IPS-15b (cell line): ENCODE measurements around the gene PRPF18.

Experiments used
- H3K27me3 ChIP-seq: one replicate; pipeline ENCODE4 v1.6.1; 2013; ENCODE audit warnings: low read length; ENCODE audit not compliant: control insufficient read depth, insufficient read depth
- H3K36me3 ChIP-seq: one replicate; pipeline ENCODE4 v1.6.1; 2013; ENCODE audit warnings: low read length; ENCODE audit not compliant: control insufficient read depth, insufficient read depth
- H3K4me1 ChIP-seq: one replicate; pipeline ENCODE4 v1.6.1; 2013; ENCODE audit warnings: mild to moderate bottlenecking, low read length; ENCODE audit not compliant: control insufficient read depth, insufficient read depth
- H3K4me3 ChIP-seq: one replicate; pipeline ENCODE4 v1.5.1; 2013; ENCODE audit warnings: low read depth, low read length
- H3K9ac ChIP-seq: one replicate; pipeline ENCODE4 v1.6.1; 2013; ENCODE audit warnings: low read depth, mild to moderate bottlenecking, low read length
- H3K9me3 ChIP-seq: one replicate; pipeline ENCODE4 v1.6.1; 2013; ENCODE audit warnings: mild to moderate bottlenecking, low read length; ENCODE audit not compliant: control insufficient read depth, insufficient read depth

PRPF18 gene

GRCh38 chr10:13612654-13613373 is 26.0 kb downstream of the PRPF18 start:
- Histone ChIP-seq H3K36me3 (no peaks in the 10 kb centered on the region), H3K9me3 (no peaks in the 10 kb centered on the region), H3K9ac (no peak overlapping the region), H3K4me3 (no peak overlapping the region), H3K27me3 (no peaks in the 10 kb centered on the region), H3K4me1 (peaks cover 12% of the 10 kb centered on the region)

- Histone ChIP-seq H3K9ac (no peak overlapping the region), H3K4me3 (no peak overlapping the region), H3K36me3 (no peaks in the 10 kb centered on the region), H3K27me3 (no peaks in the 10 kb centered on the region), H3K9me3 (no peaks in the 10 kb centered on the region), H3K4me1 (peaks cover 12% of the 10 kb centered on the region)
Measured at GRCh38 chr10:13613519-13613918, 26.8 kb downstream of the PRPF18 start.

DNA sequence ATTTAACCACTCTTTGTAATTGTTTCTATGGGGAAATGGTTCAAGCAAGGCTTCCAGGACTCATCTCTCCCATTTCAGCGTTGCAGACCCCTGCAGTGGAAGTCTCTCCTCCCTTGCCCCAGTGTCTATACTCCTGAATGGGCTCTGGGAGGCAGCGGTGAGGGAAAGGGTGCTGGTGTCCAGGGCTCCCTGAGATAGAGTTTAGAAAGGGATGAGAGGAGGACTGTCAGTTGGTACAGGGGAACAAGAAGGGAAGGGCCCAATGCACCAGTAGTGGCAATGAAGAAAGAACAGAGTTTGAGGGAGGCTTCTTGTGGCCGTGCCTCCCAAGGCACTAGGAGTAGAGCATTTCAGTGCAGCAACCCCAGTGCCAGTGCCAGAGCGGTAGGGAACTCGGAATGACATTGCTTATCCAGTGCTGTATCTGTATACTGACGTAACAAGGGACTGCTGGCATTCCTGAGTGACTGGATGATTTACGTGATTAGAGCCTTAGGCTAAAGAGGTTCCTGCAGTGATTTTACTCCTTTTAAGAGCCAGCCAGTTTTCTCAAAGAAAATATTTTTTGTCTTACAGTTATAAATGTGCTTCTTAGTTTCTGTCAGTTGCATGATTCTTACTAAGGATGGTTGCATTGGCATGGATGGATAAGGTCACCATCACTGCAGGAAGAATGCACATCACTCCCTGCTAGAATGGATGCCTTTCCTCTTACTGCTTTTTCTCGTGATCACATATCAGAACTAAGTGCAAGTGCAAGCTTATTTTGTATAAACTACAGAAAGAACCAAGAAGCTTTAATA is 28.0 kb downstream of the PRPF18 start:
- Histone ChIP-seq H3K9me3 (no peaks in the 10 kb centered on the region), H3K27me3 (no peaks in the 10 kb centered on the region), H3K36me3 (no peaks in the 10 kb centered on the region), H3K9ac (no peak overlapping the region), H3K4me3 (no peak overlapping the region), H3K4me1 (peaks cover 12% of the 10 kb centered on the region)

DNA sequence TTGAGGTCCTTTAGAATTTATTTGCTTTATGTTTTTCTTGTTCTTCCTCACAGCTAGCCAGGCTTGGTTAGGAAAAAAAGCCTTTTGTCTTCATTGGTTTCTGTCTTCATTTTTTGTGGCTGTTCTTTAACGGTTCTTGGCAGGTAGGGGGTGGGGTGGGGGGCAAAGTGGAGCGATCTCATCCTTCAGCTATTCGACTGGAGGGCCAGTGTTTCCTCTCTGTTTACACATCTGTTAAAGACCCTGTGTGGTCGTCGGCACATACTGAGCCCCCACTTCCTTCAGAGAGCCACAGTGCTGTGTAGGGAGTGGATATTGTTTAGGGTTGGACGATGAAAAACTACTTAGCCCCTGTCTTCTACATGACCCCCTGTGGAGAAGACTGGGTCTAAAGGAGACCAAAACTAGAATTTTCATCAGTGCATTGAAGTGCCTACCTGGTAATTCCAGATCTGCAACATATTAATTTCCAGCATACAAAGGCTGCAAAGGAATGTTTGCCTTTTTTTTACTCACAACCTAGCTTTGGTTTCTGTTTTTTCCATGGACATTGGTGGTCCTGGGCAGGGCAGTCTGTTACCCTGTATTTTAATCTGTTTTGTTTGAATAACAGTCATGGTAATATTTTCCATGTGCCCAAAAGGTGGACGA is 29.0 kb downstream of the PRPF18 start:
- Histone ChIP-seq H3K4me1 (peaks cover 12% of the 10 kb centered on the region), H3K9me3 (no peaks in the 10 kb centered on the region), H3K4me3 (no peak overlapping the region), H3K27me3 (no peaks in the 10 kb centered on the region), H3K9ac (no peak overlapping the region), H3K36me3 (no peaks in the 10 kb centered on the region)

- Histone ChIP-seq H3K4me1 (peaks cover 12% of the 10 kb centered on the region), H3K4me3 (no peak overlapping the region), H3K36me3 (no peaks in the 10 kb centered on the region), H3K27me3 (no peaks in the 10 kb centered on the region), H3K9me3 (no peaks in the 10 kb centered on the region), H3K9ac (no peak overlapping the region)
Measured at GRCh38 chr10:13617116-13617515, 30.4 kb downstream of the PRPF18 start.

GRCh38 chr10:13621931-13622330 is 35.2 kb downstream of the PRPF18 start:
- Histone ChIP-seq H3K9me3 (no peaks in the 10 kb centered on the region), H3K27me3 (no peaks in the 10 kb centered on the region), H3K9ac (no peak overlapping the region), H3K36me3 (no peaks in the 10 kb centered on the region), H3K4me1 (peaks cover under 1% of the 10 kb centered on the region), H3K4me3 (no peak overlapping the region)

- Histone ChIP-seq H3K9me3 (no peaks in the 10 kb centered on the region), H3K4me1 (peaks cover 17% of the 10 kb centered on the region), H3K4me3 (no peak overlapping the region), H3K36me3 (no peaks in the 10 kb centered on the region), H3K9ac (no peak overlapping the region), H3K27me3 (no peaks in the 10 kb centered on the region)
Measured at GRCh38 chr10:13624630-13625029, 37.9 kb downstream of the PRPF18 start.

GRCh38 chr10:13627459-13628310 is 40.9 kb downstream of the PRPF18 start:
- H3K4me1 ChIP-seq = peaks cover 17% of the 10 kb centered on the region
- H3K9ac ChIP-seq = no peak overlapping the region
- no peaks in the 10 kb centered on the region for H3K9me3 ChIP-seq
- H3K27me3 ChIP-seq = no peaks in the 10 kb centered on the region
- no peaks in the 10 kb centered on the region for H3K36me3 ChIP-seq
- H3K4me3 ChIP-seq = no peak overlapping the region

GRCh38 chr10:13628661-13629060 is 41.9 kb downstream of the PRPF18 start:
- Histone ChIP-seq H3K9me3 (no peaks in the 10 kb centered on the region), H3K36me3 (no peaks in the 10 kb centered on the region), H3K27me3 (no peaks in the 10 kb centered on the region), H3K4me3 (no peak overlapping the region), H3K4me1 (peaks cover 17% of the 10 kb centered on the region), H3K9ac (no peak overlapping the region)

DNA sequence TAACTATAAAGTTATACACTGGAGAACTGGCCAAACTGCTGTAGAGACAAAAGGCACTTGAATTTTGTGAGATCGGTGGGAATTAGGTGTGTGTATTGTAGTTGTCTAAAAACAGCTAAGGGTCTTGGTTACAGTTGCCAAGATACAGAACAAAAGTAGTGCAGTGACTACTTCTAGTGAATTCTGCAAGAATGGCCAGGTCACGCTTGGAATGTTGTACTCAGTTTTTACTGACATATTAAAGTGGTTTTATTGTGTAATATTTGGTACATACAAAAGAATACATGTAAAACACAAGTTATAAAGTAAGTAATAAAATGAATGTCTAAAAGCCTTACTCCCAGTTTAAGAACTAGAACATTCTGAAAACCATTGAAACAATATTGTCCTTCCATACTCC is 42.4 kb downstream of the PRPF18 start:
- H3K9me3 ChIP-seq = no peaks in the 10 kb centered on the region
- no peaks in the 10 kb centered on the region for H3K36me3 ChIP-seq
- H3K27me3 ChIP-seq = no peaks in the 10 kb centered on the region
- peaks cover 17% of the 10 kb centered on the region for H3K4me1 ChIP-seq
- H3K4me3 ChIP-seq = no peak overlapping the region
- no peak overlapping the region for H3K9ac ChIP-seq

- Histone ChIP-seq H3K4me1 (peaks cover 17% of the 10 kb centered on the region), H3K27me3 (no peaks in the 10 kb centered on the region), H3K36me3 (no peaks in the 10 kb centered on the region), H3K4me3 (no peak overlapping the region), H3K9ac (no peak overlapping the region), H3K9me3 (no peaks in the 10 kb centered on the region)
Measured at GRCh38 chr10:13630231-13630630, 43.5 kb downstream of the PRPF18 start.
